Keratinocyte (primary cell): Measurements from ENCODE around the gene C2CD3.

Experiments used
- EZH2 ChIP-seq: IDR thresholded peaks from one replicate; pipeline ENCODE4 v1.6.1; 2012; ENCODE audit warnings: inconsistent platforms, mild to moderate bottlenecking, low read length, moderate library complexity
- TF ChIP-seq, protein P1 (sequence below), 3 experiments: IDR thresholded peaks in 1 of 3; conservative IDR thresholded peaks in 1 of 3; optimal IDR thresholded peaks in 1 of 3; 2 replicates in 2 of 3; 3 replicates in 1 of 3; pipeline versions ENCODE3 to v1.5.1; 2011; ENCODE audit warnings: low read length in 3 of 3, mild to moderate bottlenecking in 3 of 3, moderate library complexity in 2 of 3, control low read depth in 1 of 3, inconsistent platforms in 1 of 3; ENCODE audit not compliant: insufficient read depth in 2 of 3; ENCODE audit errors: extremely low read depth in 1 of 3

- TF ChIP-seq EZH2, result no peak
- TF ChIP-seq, protein P1, sequence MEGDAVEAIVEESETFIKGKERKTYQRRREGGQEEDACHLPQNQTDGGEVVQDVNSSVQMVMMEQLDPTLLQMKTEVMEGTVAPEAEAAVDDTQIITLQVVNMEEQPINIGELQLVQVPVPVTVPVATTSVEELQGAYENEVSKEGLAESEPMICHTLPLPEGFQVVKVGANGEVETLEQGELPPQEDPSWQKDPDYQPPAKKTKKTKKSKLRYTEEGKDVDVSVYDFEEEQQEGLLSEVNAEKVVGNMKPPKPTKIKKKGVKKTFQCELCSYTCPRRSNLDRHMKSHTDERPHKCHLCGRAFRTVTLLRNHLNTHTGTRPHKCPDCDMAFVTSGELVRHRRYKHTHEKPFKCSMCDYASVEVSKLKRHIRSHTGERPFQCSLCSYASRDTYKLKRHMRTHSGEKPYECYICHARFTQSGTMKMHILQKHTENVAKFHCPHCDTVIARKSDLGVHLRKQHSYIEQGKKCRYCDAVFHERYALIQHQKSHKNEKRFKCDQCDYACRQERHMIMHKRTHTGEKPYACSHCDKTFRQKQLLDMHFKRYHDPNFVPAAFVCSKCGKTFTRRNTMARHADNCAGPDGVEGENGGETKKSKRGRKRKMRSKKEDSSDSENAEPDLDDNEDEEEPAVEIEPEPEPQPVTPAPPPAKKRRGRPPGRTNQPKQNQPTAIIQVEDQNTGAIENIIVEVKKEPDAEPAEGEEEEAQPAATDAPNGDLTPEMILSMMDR (optimal IDR thresholded peaks at IDR 0.05 in 1 of 3, IDR thresholded peaks at IDR 0.05 in 1 of 3, conservative IDR thresholded peaks at IDR 0.05 in 1 of 3; ENCODE audit: extremely low read depth in 1 of 3, insufficient read depth in 2 of 3, low read length in 3 of 3), result no peak
Measured at GRCh38 chr11:73969091-73969490, 201.7 kb downstream of the C2CD3 start.
